Ishikawa (cell line): ENCODE data around the gene POU4F1.

Experiments
- CEBPB ChIP-seq: IDR thresholded peaks from 2 replicates; pipeline ENCODE4 v1.6.1; 2012
- CREB1 ChIP-seq: IDR thresholded peaks from 2 replicates; pipeline ENCODE4 v1.6.1; 2012; ENCODE audit warnings: low read depth
- EGR1 ChIP-seq: IDR thresholded peaks from 2 replicates; pipeline ENCODE4 v1.6.1; 2012
- EP300 ChIP-seq: IDR thresholded peaks from 2 replicates; pipeline ENCODE4 v1.6.1; 2012; ENCODE audit warnings: borderline replicate concordance
- FOXM1 ChIP-seq: IDR thresholded peaks from 2 replicates; pipeline ENCODE4 v1.6.1; 2012; ENCODE audit warnings: low read depth, borderline replicate concordance
- NFIC ChIP-seq: IDR thresholded peaks from 2 replicates; pipeline ENCODE4 v1.6.1; 2012
- RAD21 ChIP-seq: IDR thresholded peaks from 2 replicates; pipeline ENCODE4 v1.6.1; 2012; ENCODE audit warnings: low read depth
- TAF1 ChIP-seq: IDR thresholded peaks from 2 replicates; pipeline ENCODE4 v1.6.1; 2012; ENCODE audit warnings: low read depth, mild to moderate bottlenecking
- TCF12 ChIP-seq: IDR thresholded peaks from 2 replicates; pipeline ENCODE4 v1.6.1; 2012; ENCODE audit warnings: low read depth
- TEAD4 ChIP-seq: IDR thresholded peaks from 2 replicates; pipeline ENCODE4 v1.6.1; 2012
- YY1 ChIP-seq: IDR thresholded peaks from 2 replicates; pipeline ENCODE4 v1.6.1; 2012; ENCODE audit warnings: low read depth
- ZBTB7A ChIP-seq: IDR thresholded peaks from 2 replicates; pipeline ENCODE4 v1.6.1; 2012; ENCODE audit warnings: low read depth
- TF ChIP-seq, protein P1 (sequence below): IDR thresholded peaks from 2 replicates; pipeline ENCODE4 v1.6.1; 2012
- TF ChIP-seq, protein P2 (sequence below): IDR thresholded peaks from 2 replicates; pipeline ENCODE4 v1.6.1; 2012
- TF ChIP-seq, protein P3 (sequence below): IDR thresholded peaks from 2 replicates; pipeline ENCODE4 v1.6.1; 2012; ENCODE audit warnings: low read depth, mild to moderate bottlenecking

POU4F1 gene

DNA sequence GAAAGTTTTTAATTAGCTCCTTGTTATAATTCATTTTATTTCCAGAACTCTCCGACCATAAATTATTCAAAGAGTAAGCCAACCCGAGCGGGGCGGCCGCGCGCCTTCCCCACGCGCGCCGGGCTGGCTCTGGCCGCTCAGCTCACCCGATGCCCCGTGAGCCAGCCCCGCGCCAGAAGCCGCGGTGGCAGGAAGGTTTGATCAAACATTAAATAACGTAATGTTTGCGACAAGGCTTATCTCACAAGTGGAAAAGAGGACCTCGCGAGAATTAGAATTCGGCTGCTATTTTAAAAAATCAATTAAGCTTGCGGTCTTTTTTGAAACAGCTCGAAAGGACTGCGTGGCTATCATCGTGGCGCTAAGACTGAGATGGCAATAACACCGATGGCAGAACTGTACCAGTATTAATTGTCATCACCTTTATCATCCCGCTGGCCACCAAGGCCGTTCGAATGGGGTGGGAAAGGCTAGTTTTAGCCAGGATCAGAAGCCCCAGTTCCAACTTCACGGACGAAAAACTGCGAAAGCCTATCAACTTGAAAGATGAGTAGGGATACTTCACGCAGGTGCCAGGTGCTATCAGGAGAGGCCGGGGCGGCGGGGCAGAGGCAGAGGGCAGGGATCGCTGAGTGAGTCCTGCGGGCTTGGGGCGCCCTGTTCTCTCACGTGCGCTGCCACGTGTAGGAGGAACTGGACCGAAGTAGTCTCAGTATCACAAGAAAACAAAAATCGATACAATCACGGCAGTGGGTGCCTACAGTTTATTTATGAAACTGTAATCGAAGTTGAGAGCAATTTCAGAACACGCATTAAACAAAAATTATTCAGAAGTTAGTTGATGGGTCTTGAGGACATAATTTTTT lies 6.4 kb downstream of the POU4F1 start:
- TF ChIP-seq, protein P1, sequence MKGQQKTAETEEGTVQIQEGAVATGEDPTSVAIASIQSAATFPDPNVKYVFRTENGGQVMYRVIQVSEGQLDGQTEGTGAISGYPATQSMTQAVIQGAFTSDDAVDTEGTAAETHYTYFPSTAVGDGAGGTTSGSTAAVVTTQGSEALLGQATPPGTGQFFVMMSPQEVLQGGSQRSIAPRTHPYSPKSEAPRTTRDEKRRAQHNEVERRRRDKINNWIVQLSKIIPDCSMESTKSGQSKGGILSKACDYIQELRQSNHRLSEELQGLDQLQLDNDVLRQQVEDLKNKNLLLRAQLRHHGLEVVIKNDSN = no peak
- TF ChIP-seq ZBTB7A (no peak), CREB1 (no peak), NFIC (no peak), TEAD4 (no peak), EGR1 (no peak), TCF12 (no peak), FOXM1 (no peak), RAD21 (no peak), CEBPB (no peak)
- TF ChIP-seq, protein P2, sequence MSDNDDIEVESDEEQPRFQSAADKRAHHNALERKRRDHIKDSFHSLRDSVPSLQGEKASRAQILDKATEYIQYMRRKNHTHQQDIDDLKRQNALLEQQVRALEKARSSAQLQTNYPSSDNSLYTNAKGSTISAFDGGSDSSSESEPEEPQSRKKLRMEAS = no peak
- TF ChIP-seq, protein P3, sequence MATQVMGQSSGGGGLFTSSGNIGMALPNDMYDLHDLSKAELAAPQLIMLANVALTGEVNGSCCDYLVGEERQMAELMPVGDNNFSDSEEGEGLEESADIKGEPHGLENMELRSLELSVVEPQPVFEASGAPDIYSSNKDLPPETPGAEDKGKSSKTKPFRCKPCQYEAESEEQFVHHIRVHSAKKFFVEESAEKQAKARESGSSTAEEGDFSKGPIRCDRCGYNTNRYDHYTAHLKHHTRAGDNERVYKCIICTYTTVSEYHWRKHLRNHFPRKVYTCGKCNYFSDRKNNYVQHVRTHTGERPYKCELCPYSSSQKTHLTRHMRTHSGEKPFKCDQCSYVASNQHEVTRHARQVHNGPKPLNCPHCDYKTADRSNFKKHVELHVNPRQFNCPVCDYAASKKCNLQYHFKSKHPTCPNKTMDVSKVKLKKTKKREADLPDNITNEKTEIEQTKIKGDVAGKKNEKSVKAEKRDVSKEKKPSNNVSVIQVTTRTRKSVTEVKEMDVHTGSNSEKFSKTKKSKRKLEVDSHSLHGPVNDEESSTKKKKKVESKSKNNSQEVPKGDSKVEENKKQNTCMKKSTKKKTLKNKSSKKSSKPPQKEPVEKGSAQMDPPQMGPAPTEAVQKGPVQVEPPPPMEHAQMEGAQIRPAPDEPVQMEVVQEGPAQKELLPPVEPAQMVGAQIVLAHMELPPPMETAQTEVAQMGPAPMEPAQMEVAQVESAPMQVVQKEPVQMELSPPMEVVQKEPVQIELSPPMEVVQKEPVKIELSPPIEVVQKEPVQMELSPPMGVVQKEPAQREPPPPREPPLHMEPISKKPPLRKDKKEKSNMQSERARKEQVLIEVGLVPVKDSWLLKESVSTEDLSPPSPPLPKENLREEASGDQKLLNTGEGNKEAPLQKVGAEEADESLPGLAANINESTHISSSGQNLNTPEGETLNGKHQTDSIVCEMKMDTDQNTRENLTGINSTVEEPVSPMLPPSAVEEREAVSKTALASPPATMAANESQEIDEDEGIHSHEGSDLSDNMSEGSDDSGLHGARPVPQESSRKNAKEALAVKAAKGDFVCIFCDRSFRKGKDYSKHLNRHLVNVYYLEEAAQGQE = no peak

GRCh38 chr13:78596399-78596735 lies 7.0 kb downstream of the POU4F1 start:
- TF ChIP-seq EGR1 (no peak), ZBTB7A (no peak), CREB1 (no peak), TCF12 (no peak), TEAD4 (no peak), CEBPB (no peak), YY1 (no peak), FOXM1 (no peak), NFIC (no peak)
- TF ChIP-seq, protein P2 = no peak
- TF ChIP-seq, protein P3 = no peak

DNA sequence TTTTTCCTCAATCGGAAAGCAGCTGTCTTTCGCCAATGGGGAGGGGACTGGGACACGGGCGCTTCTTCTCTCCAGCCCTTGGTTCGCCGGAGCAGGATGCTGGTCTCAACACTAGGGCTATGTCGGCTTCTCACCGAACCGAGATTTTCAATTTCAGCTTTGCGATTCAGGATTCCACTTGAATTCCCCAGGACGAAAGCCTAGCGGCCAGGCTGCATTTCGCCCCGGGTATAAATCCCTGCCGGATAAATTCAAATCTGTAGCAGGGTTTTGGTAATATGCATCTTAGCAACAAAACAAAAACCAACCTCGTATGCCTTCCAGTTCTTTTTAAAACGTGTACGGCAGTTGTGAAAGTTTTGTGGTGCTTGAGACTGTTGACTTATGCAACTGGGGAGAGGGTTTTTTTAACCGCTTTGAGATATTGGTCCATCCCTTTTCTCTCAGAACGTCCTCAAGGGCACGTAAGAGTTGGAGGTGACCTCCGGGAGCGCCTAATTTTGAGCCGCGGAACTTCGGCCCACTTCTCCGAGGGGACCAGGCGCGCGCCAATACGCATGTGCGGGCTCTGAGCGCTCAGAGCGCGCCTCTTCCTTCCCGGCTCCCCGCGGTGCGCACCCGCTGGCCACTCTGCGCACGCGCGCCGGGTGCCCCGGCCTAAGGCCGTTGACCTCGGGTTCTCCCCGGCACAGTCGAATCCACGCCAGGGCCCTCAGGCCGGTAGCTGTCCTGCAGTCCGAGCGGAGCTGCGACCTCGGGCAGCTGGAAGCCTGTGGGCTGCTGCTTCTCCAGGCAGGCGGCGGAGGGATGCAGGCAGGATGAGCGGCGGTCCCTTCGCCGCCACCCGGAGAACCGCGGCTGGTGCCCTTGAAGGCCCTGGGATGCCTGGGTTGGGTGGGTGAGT lies 7.6 kb downstream of the POU4F1 start:
- TF ChIP-seq, protein P3 = no peak
- TF ChIP-seq EGR1 (no peak), TCF12 (no peak), NFIC (no peak), RAD21 (no peak), CREB1 (no peak), CEBPB (no peak), EP300 (no peak), TAF1 (no peak), TEAD4 (no peak), ZBTB7A (no peak), FOXM1 (no peak), YY1 (no peak)
- TF ChIP-seq, protein P2 = no peak
- TF ChIP-seq, protein P1 = no peak
